Sigmoid colon (tissue), 7 donors: ENCODE measurements around the gene ADCY1. TPM values are rescaled to one million over a fixed set of nuclear protein-coding genes. Genes with fewer than 3 reads are reported as not detected.

Source experiments
- DNase-seq: peaks from one replicate; pipeline ENCODE4 v3.0.0-alpha.2; 2019
- H3K27ac ChIP-seq, 4 donors: fragments of 200-600 bp; sonication (generic); one replicate each; pipeline ENCODE4 v1.5.1; 2016 to 2019; ENCODE audit warnings: mild to moderate bottlenecking in 1 of 4
- H3K27me3 ChIP-seq, 3 donors: fragments of 200-600 bp; sonication (generic); one replicate each; pipeline ENCODE4 v1.5.1; 2019; ENCODE audit warnings: mild to moderate bottlenecking in 1 of 3
- H3K36me3 ChIP-seq, 4 donors: fragments of 200-600 bp; sonication (generic); one replicate each; pipeline ENCODE4 v1.5.1; 2016 to 2019
- H3K4me1 ChIP-seq, 4 donors: fragments of 200-600 bp; sonication (generic); one replicate each; pipeline ENCODE4 v1.5.1; 2017 to 2019
- H3K4me3 ChIP-seq, 4 donors: fragments of 200-600 bp; sonication (generic); one replicate each; pipeline ENCODE4 v1.5.1; 2017 to 2019; ENCODE audit warnings: mild to moderate bottlenecking in 2 of 4, moderate library complexity in 1 of 4
- H3K9me3 ChIP-seq, 4 donors: fragments of 200-600 bp in 3 of 4; sonication (generic) in 3 of 4; one replicate each; pipeline versions ENCODE4 v1.5.1 to v1.6.1; 2013 to 2019
- CTCF ChIP-seq, 4 experiments: fragments of 450-650 bp in 3 of 4; fragments of 200-600 bp in 1 of 4; IDR thresholded peaks; one replicate each; pipeline ENCODE4 v1.5.1; 2016 to 2019; ENCODE audit warnings: antibody characterized with exemption in 4 of 4, mild to moderate bottlenecking in 3 of 4, moderate library complexity in 2 of 4
- EP300 ChIP-seq, 4 donors: sonication (generic); formaldehyde crosslinking; IDR thresholded peaks; one replicate each; pipeline ENCODE4 v1.6.1; 2017; ENCODE audit warnings: antibody characterized with exemption in 4 of 4
- POLR2A ChIP-seq, 2 donors: fragments of 450-650 bp; IDR thresholded peaks; one replicate each; pipeline ENCODE4 v1.6.1; 2016; ENCODE audit warnings: antibody characterized with exemption in 2 of 2, mild to moderate bottlenecking in 2 of 2, moderate library complexity in 2 of 2
- POLR2AphosphoS5 ChIP-seq, 4 donors: sonication (generic); formaldehyde crosslinking; IDR thresholded peaks; one replicate each; pipeline ENCODE4 v1.6.1; 2017; ENCODE audit warnings: antibody characterized with exemption in 4 of 4
- whole genome bisulfite sequencing, 2 donors: extraction: QIAGEN DNeasy Blood & Tissue Kit; methylation state at CpG; one replicate each; pipeline ENCODE4 v1.1.7; 2013; 5-methylcytosine and 5-hydroxymethylcytosine counted together
- intact Hi-C: fragments of 100-400 bp; cut with DNase I; formaldehyde crosslinking; loops from one replicate; pipeline ENCODE4 v1.15.1; 2023
- polyA plus RNA-seq, 3 donors: library from polyadenylated mRNA; stranded (reverse); fragments of 200-250 nt; gene quantifications; one replicate each; pipeline ENCODE4 v1.2.3, GENCODE V29; 2013
- total RNA-seq, 4 donors: library from RNA; depleted of rRNA; stranded (reverse); fragments of >200 nt; gene quantifications; one replicate each; pipeline ENCODE4 v1.1.0, GENCODE V29; 2016
- donor health status: healthy with polysubstance abuse.
- donor health status: Bipolar disorder and iron deficiency.
- donor health status: healthy.

ADCY1 gene
- total and polyA plus RNA-seq, 7 donors, result 0.23 to 0.71 (median 0.55) TPM

- 32 to 73% methylated on average over 13 of the region's 13 CpGs for WGBS, 2 donors
- Histone ChIP-seq H3K9me3 (peaks cover 0 to under 1% (median 0%) of the 10 kb centered on the region in 4 donors), H3K4me3 (no peak overlapping the region), H3K36me3 (no peaks in the 10 kb centered on the region), H3K27me3 (no peaks in the 10 kb centered on the region), H3K4me1 (no peaks in the 10 kb centered on the region), H3K27ac (no peak overlapping the region)
- TF ChIP-seq POLR2AphosphoS5 (IDR thresholded peaks at IDR 0.05) (no peak), EP300 (IDR thresholded peaks at IDR 0.05) (no peak), POLR2A (IDR thresholded peaks at IDR 0.05) (no peak), CTCF (IDR thresholded peaks at IDR 0.05) (no peak)
- intact Hi-C loops, result no loop called here
- DNase-seq, result no peak
Observed at GRCh38 chr7:45625714-45626440, 51.7 kb downstream of the ADCY1 start.

DNA sequence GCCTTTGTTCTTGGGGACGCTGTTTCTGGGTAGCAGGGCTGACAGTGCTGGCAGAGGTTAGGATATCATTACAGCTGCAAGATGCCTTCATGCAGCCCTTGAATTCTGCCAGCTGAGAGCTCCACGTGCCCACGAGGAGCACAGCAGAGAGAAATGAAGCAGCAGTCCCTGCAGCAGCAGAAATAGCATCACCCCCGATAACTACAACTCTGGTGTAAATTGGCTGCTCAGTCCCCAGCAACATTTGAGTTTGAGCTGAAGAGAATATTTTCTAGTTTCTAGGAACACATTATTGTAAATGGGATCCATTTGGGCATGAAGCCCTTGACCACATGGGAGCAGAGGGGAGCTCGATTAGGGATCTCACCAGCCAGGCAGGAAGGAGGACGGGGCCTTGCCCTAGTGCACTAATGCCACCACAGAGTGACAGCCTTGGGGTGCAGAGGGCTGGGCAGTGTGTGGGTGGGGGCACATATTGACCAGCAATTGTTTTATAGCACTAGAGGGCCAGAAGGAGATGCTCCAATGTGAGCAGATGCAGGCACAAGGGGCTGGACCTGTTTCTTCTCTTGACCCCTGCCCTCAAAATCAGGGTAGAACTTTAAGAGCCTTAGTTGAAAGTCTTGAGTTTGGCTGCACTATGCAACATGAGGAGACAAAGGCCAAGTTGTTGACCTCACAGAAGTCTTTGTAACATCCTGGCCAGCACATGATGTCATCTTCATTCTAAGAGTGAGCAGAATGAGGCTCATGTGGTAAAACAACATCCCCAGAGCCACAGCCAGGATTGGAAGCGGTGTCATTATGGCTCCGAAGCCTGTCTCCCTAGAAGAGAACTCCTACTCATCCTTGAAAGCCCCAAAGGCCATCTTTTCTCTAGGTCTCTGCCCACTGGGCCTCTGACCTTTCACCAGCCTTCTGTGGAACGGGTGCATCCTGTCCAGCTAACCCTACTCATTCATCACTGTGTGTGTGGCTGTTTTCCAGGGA, 52.6 kb downstream of the ADCY1 start:
- H3K36me3 ChIP-seq, result no peaks in the 10 kb centered on the region
- H3K4me1 ChIP-seq, result no peaks in the 10 kb centered on the region
- no peaks in the 10 kb centered on the region for H3K9me3 ChIP-seq
- no peak overlapping the region for H3K27ac ChIP-seq
- DNase-seq, result no peak
- TF ChIP-seq CTCF (IDR thresholded peaks at IDR 0.05), result no peak
- no peak for TF ChIP-seq POLR2A (IDR thresholded peaks at IDR 0.05)
- no peak for TF ChIP-seq POLR2AphosphoS5 (IDR thresholded peaks at IDR 0.05)
- no peak for TF ChIP-seq EP300 (IDR thresholded peaks at IDR 0.05)
- H3K27me3 ChIP-seq, result no peaks in the 10 kb centered on the region
- intact Hi-C loops, result no loop called here
- H3K4me3 ChIP-seq, result no peak overlapping the region
- 82 to 87% methylated on average over 9 of the region's 9 CpGs for WGBS, 2 donors

- Histone ChIP-seq H3K4me3 (no peak overlapping the region), H3K9me3 (no peaks in the 10 kb centered on the region), H3K27ac (no peak overlapping the region), H3K4me1 (no peaks in the 10 kb centered on the region), H3K27me3 (no peaks in the 10 kb centered on the region), H3K36me3 (no peaks in the 10 kb centered on the region)
- DNase-seq, result no peak
- no peak for TF ChIP-seq POLR2A (IDR thresholded peaks at IDR 0.05)
- no peak for TF ChIP-seq EP300 (IDR thresholded peaks at IDR 0.05)
- TF ChIP-seq CTCF (IDR thresholded peaks at IDR 0.05), result no peak
- no peak for TF ChIP-seq POLR2AphosphoS5 (IDR thresholded peaks at IDR 0.05)
- intact Hi-C loops, result no loop called here
- 92 to 93% methylated on average over 8 of the region's 8 CpGs for WGBS, 2 donors
Observed at GRCh38 chr7:45627691-45628456, 53.7 kb downstream of the ADCY1 start.

- TF ChIP-seq CTCF (IDR thresholded peaks at IDR 0.05), result no peak
- no peak for TF ChIP-seq POLR2AphosphoS5 (IDR thresholded peaks at IDR 0.05)
- no peak for TF ChIP-seq POLR2A (IDR thresholded peaks at IDR 0.05)
- TF ChIP-seq EP300 (IDR thresholded peaks at IDR 0.05), result no peak
- H3K27ac ChIP-seq, result no peak overlapping the region
- no peaks in the 10 kb centered on the region for H3K27me3 ChIP-seq
- intact Hi-C loops, result no loop called here
- no peaks in the 10 kb centered on the region for H3K36me3 ChIP-seq
- no peaks in the 10 kb centered on the region for H3K4me1 ChIP-seq
- no peak overlapping the region for H3K4me3 ChIP-seq
- no peaks in the 10 kb centered on the region for H3K9me3 ChIP-seq
- no peak for DNase-seq
- WGBS, 2 donors, result 95 to 100% methylated on average over 1 of the region's 1 CpG
Observed at GRCh38 chr7:45631569-45631968, 57.4 kb downstream of the ADCY1 start.
